K562 (cell line): ENCODE measurements around the gene LIN28B. TPM values are rescaled to one million over a fixed set of nuclear protein-coding genes. Genes with fewer than 3 reads are reported as not detected.
"Not testable (repeated sequence)": the region's sequence is repeated elsewhere in the genome, so short reads cannot be mapped to it uniquely, and the experiment has no call there.

Source experiments
- ATAC-seq: fragments of 200-7000 bp; cut with Tn5 transposase; 3 replicates; pipeline ENCODE4 v1.9.1; 2020; ENCODE audit warnings: moderate library complexity
- BruUV-seq: library from RNA; stranded (reverse); fragments of 400-500 nt; replicated peaks from 2 replicates; lab custom pipeline; 2021; lab: Mats Ljungman, UMichigan
- CTCF ChIA-PET: fragments of 300-600 bp; formaldehyde crosslinking; extraction: SDS; loops from one replicate; lab custom pipeline; 2021; ENCODE audit warnings: low intra/inter-chr PET ratio; lab: Yijun Ruan, JAX
- POLR2A ChIA-PET: fragments of 300-600, 350-650 bp; sonication (Branson Sonifier 250); formaldehyde crosslinking; extraction: SDS; loops from one replicate; lab custom pipeline; 2021; ENCODE audit warnings: antibody characterized with exemption, inconsistent platforms; lab: Yijun Ruan, JAX
- DNase-seq, 4 experiments: peaks; one replicate each; pipeline versions ENCODE4 v3.0.0 to v3.0.0-alpha.2; 2011 to 2018; ENCODE audit warnings: low spot score in 3 of 4, mixed read lengths in 3 of 4; ENCODE audit errors: extremely low read depth in 1 of 4
- FAIRE-seq: peaks from 2 replicates; lab custom pipeline; 2011; peaks lifted over from hg19 to GRCh38; lab: Jason Lieb, UNC
- H2AFZ ChIP-seq: 2 replicates; pipeline ENCODE4 v1.6.0; 2011; ENCODE audit warnings: low read depth, low read length, control low read depth, inconsistent platforms
- H3K27ac ChIP-seq: fragments of 200-600 bp; 3 replicates; pipeline ENCODE4 v1.8.0; 2011; ENCODE audit warnings: low read depth, mild to moderate bottlenecking, control low read depth, inconsistent platforms, low read length, moderate library complexity, mixed read lengths; ENCODE audit errors: extremely low read depth
- H3K27me3 ChIP-seq, 2 experiments: fragments of 300-600 bp in 1 of 2; 2 replicates in 1 of 2; 3 replicates in 1 of 2; pipeline versions ENCODE4 v1.6.0 to v1.8.0; 2011; ENCODE audit warnings: inconsistent platforms in 2 of 2, low read length in 2 of 2, mild to moderate bottlenecking in 1 of 2, mixed read lengths in 1 of 2, moderate library complexity in 1 of 2; ENCODE audit not compliant: control insufficient read depth in 2 of 2, insufficient read depth in 2 of 2
- H3K36me3 ChIP-seq: fragments of 300-600 bp; 3 replicates; pipeline ENCODE4 v1.8.0; 2011; ENCODE audit warnings: mild to moderate bottlenecking, low read length, inconsistent platforms; ENCODE audit not compliant: control insufficient read depth, insufficient read depth
- H3K4me1 ChIP-seq, 2 experiments: fragments of 200-600 bp in 1 of 2; replicated peaks in 1 of 2; 2 replicates in 1 of 2; 3 replicates in 1 of 2; pipeline versions ENCODE4 v1.5.1 to v1.8.0; 2011; ENCODE audit warnings: inconsistent platforms in 2 of 2, low read length in 2 of 2, mild to moderate bottlenecking in 1 of 2, mixed read lengths in 1 of 2, moderate library complexity in 1 of 2; ENCODE audit not compliant: control insufficient read depth in 2 of 2, insufficient read depth in 2 of 2
- H3K4me2 ChIP-seq: 2 replicates; pipeline ENCODE4 v1.6.1; 2011; ENCODE audit warnings: low read length, control low read depth, inconsistent platforms, mixed read lengths; ENCODE audit not compliant: insufficient read depth
- H3K4me3 ChIP-seq: fragments of 200-600 bp; sonication (generic), shearing (Covaris generic); 2 replicates; pipeline ENCODE4 v1.5.1; 2016; ENCODE audit warnings: control low read depth, inconsistent platforms
- H3K79me2 ChIP-seq: fragments of 200-600 bp; 3 replicates; pipeline ENCODE4 v1.8.0; 2011; ENCODE audit warnings: low read length, inconsistent platforms; ENCODE audit not compliant: control insufficient read depth, insufficient read depth
- H3K9ac ChIP-seq, 2 experiments: 2 replicates each; pipeline versions ENCODE4 v1.6.0 to v1.6.1; 2011; ENCODE audit warnings: low read depth in 2 of 2, low read length in 2 of 2, control low read depth in 1 of 2, inconsistent platforms in 1 of 2, mild to moderate bottlenecking in 1 of 2, mixed read lengths in 1 of 2; ENCODE audit not compliant: insufficient read depth in 1 of 2
- H3K9me1 ChIP-seq: one replicate; pipeline ENCODE4 v1.6.0; 2011; ENCODE audit warnings: inconsistent platforms, mild to moderate bottlenecking, low read length, moderate library complexity; ENCODE audit not compliant: control insufficient read depth, insufficient read depth
- H3K9me3 ChIP-seq: replicated peaks from 2 replicates; pipeline ENCODE4 v1.5.1; 2011; ENCODE audit warnings: low read depth, low read length, inconsistent platforms; ENCODE audit not compliant: control insufficient read depth, insufficient read depth
- H4K20me1 ChIP-seq: replicated peaks from 2 replicates; pipeline ENCODE4 v1.6.1; 2011; ENCODE audit warnings: low read length, inconsistent platforms, mixed read lengths; ENCODE audit not compliant: control insufficient read depth, insufficient read depth
- ATF1 ChIP-seq, 2 experiments: fragments of 450-650 bp in 1 of 2; IDR thresholded peaks; 2 replicates each; pipeline ENCODE4 v1.6.1; 2016; ENCODE audit warnings: missing compliant biosample characterization in 1 of 2, missing genetic modification characterization in 1 of 2
- FOXM1 ChIP-seq, 2 experiments: fragments of 450-650 bp in 1 of 2; sonication (generic) in 1 of 2; formaldehyde crosslinking in 1 of 2; IDR thresholded peaks; 2 replicates each; pipeline versions ENCODE4 v1.6.1 to v1.9.0; 2017 to 2022; ENCODE audit warnings: low read depth in 2 of 2, mild to moderate bottlenecking in 2 of 2, missing genetic modification reagents in 1 of 2, moderate library complexity in 1 of 2
- HDAC1 ChIP-seq, 2 experiments: fragments of 450-650 bp; IDR thresholded peaks; 2 replicates each; pipeline ENCODE4 v1.6.1; 2016 to 2017; ENCODE audit warnings: inconsistent platforms in 1 of 2, mild to moderate bottlenecking in 1 of 2, moderate library complexity in 1 of 2
- MNT ChIP-seq, 2 experiments: fragments of 450-650 bp; conservative IDR thresholded peaks; 2 replicates each; pipeline ENCODE4 v1.6.1; 2017; ENCODE audit warnings: mild to moderate bottlenecking in 2 of 2, moderate library complexity in 2 of 2
- PHF8 ChIP-seq: fragments of 200-600 bp; sonication (generic); IDR thresholded peaks from 2 replicates; pipeline ENCODE4 v1.6.1; 2012; ENCODE audit warnings: mixed run types, mild to moderate bottlenecking, inconsistent platforms, low read length, moderate library complexity, borderline replicate concordance
- POLR2AphosphoS5 ChIP-seq: IDR thresholded peaks from 2 replicates; pipeline ENCODE4 v1.6.1; 2011; ENCODE audit warnings: mild to moderate bottlenecking, low read depth, low read length, moderate library complexity; ENCODE audit not compliant: control insufficient read depth, insufficient read depth
- POLR2B ChIP-seq: fragments of 450-650 bp; IDR thresholded peaks from 2 replicates; pipeline ENCODE4 v1.6.1; 2018; ENCODE audit warnings: low read depth; ENCODE audit not compliant: partially characterized antibody
- RBBP5 ChIP-seq: fragments of 200-600 bp; sonication (generic); IDR thresholded peaks from 2 replicates; pipeline ENCODE4 v1.6.1; 2012; ENCODE audit warnings: borderline replicate concordance, mild to moderate bottlenecking, low read length, control low read depth, inconsistent platforms; ENCODE audit not compliant: insufficient read depth, poor library complexity, severe bottlenecking
- RBFOX2 ChIP-seq: fragments of 200-400 bp; formaldehyde crosslinking; IDR thresholded peaks from 2 replicates; pipeline ENCODE4 v1.6.1; 2017; ENCODE audit warnings: low read depth, mild to moderate bottlenecking, low read length, moderate library complexity
- SRF ChIP-seq, 2 experiments: fragments of 250-450, 450-650 bp in 1 of 2; sonication (Bioruptor Pico) in 1 of 2; sonication (generic) in 1 of 2; formaldehyde crosslinking; IDR thresholded peaks; 2 replicates each; pipeline versions ENCODE4 v1.5.0 to v1.5.1; 2020 to 2022; ENCODE audit warnings: mild to moderate bottlenecking in 1 of 2, missing genetic modification reagents in 1 of 2
- SUPT5H ChIP-seq: fragments of 450-650 bp; IDR thresholded peaks from 2 replicates; pipeline ENCODE4 v1.6.1; 2016
- TBP ChIP-seq: optimal IDR thresholded peaks from 2 replicates; pipeline ENCODE3; 2011; ENCODE audit warnings: low read depth, low read length, improper control_type of control experiment
- ZMIZ1 ChIP-seq, 2 experiments: fragments of 150-350 bp in 1 of 2; IDR thresholded peaks; 2 replicates each; pipeline ENCODE4 v1.6.1; 2012 to 2016; ENCODE audit warnings: low read depth in 2 of 2, low read length in 2 of 2, mild to moderate bottlenecking in 1 of 2, moderate library complexity in 1 of 2
- WGBS: fragments of 100-300 bp; shearing (Covaris generic); methylation state at CpG from one replicate; pipeline ENCODE4 v1.1.6; 2016; ENCODE audit warnings: low coverage, mixed read lengths; ENCODE audit not compliant: insufficient coverage; ENCODE audit errors: missing lambda C conversion rate; 5-methylcytosine and 5-hydroxymethylcytosine counted together
- in situ Hi-C: fragments of 300-500 bp; cut with MboI; formaldehyde crosslinking; loops from 4 replicates; pipeline ENCODE4 v1.15.0; 2018; ENCODE audit warnings: inconsistent platforms, mixed read lengths
- intact Hi-C: fragments of 100-400 bp; cut with micrococcal nuclease; formaldehyde crosslinking; loops from 2 replicates; pipeline ENCODE4 v1.14.2; 2022
- polyA plus RNA-seq, 8 experiments: library from polyadenylated mRNA; depleted of rRNA in 4 of 8; stranded (reverse) in 5 of 8; unstranded in 3 of 8; fragments of >200 nt; fragmentation: Nextera tagmentation in 2 of 8; fragmentation: Illumina TruSeq in 1 of 8; extraction: Ambion mirVana in 2 of 8; extraction: Trizol in 1 of 8; gene quantifications; 2 replicates each; pipeline versions ENCODE4 v1.2.1 to v1.2.3, GENCODE V29; 2011 to 2014; ENCODE audit warnings: inconsistent platforms in 1 of 8, missing spikeins in 1 of 8
- total RNA-seq, 7 experiments: library from RNA; depleted of rRNA in 6 of 7; stranded (reverse); fragments of >200 nt in 6 of 7; fragmentation: Illumina TruSeq in 2 of 7; extraction: Trizol in 2 of 7; gene quantifications; 2 replicates each; pipeline versions ENCODE4 v1.2.1 to v1.2.3, GENCODE V29; 2011 to 2021; ENCODE audit warnings: low replicate concordance in 1 of 7

LIN28B gene
- total and polyA plus RNA-seq, 9 of the 15 experiments (the other 6 are each of a cell fraction or from before 2014, with no cell fraction given): 20.9 to 77.3 (median 42.1) TPM

- peak; percentile 51 to 91 (median 62) for DNase-seq
- H3K4me3 ChIP-seq: peak overlapping the region; percentile 45
- TF ChIP-seq ZMIZ1 (IDR thresholded peaks at IDR 0.05; ENCODE audit: low read depth in 2 of 2, low read length in 2 of 2) (peak in 1 of 2 experiments; percentile 12; a peak in 1 of 4 replicates), MNT (conservative IDR thresholded peaks at IDR 0.05) (0 out of 4 replicates have a peak, but pooled peaks have one; percentile 5 to 7), SRF (CRISPR knock-in tag; IDR thresholded peaks at IDR 0.05) (peak in 1 of 2 experiments; percentile 35; a peak in 1 of 4 replicates), RBBP5 (peak; percentile 65), ATF1 (tag; IDR thresholded peaks at IDR 0.05) (peak; percentile 42; the same call in 1 of the 2 replicates), TBP (peak; percentile 25), PHF8 (peak; percentile 39; the same call in 1 of the 2 replicates), SUPT5H (peak; percentile 83), RBFOX2 (peak; percentile 73), POLR2B (peak; percentile 87), POLR2AphosphoS5 (peak; percentile 45; the same call in 1 of the 2 replicates), FOXM1 (IDR thresholded peaks at IDR 0.05; ENCODE audit: low read depth) (0 out of 2 replicates have a peak, but pooled peaks have one; percentile 6), HDAC1 (IDR thresholded peaks at IDR 0.05) (0 out of 4 replicates have a peak, but pooled peaks of 1 of the 2 experiments have one; percentile 20)
- TF ChIP-seq ATF1 (CRISPR knock-in tag; IDR thresholded peaks at IDR 0.05); FOXM1 (CRISPR knock-in tag; IDR thresholded peaks at IDR 0.05; ENCODE audit: low read depth): not testable (repeated sequence)
Observed at GRCh38 chr6:104953400-104954189, 3.3 kb upstream of the LIN28B start.

More at GRCh38 chr6:104953400-104954189, 3.3 kb upstream of the LIN28B start:
- H3K4me1 ChIP-seq, H3K27me3 ChIP-seq, BruUV-seq, H3K36me3 ChIP-seq, H4K20me1 ChIP-seq, in situ Hi-C loops, H3K9me3 ChIP-seq, H3K9me1 ChIP-seq, CTCF ChIA-PET: not testable (repeated sequence)
- POLR2A ChIA-PET: interaction anchor here (0.6 to 0.9 kb wide), 2 partner anchors 16 to 316 kb away, joined by 3 to 4 read pairs; no protein-coding TSS in a partner anchor
- ATAC-seq (peak; percentile 74), FAIRE-seq (peak; percentile 66)
- peak overlapping the region; percentile 83 for H3K4me2 ChIP-seq
- H3K27ac ChIP-seq: peak overlapping the region; percentile 98
- H2AFZ ChIP-seq: peak overlapping the region; percentile 93
- H3K9ac ChIP-seq: peak overlapping the region; percentile 96 to 97
- 0% methylated on average over 22 of the region's 22 CpGs for WGBS
- H3K79me2 ChIP-seq: peaks cover 37% of the 10 kb centered on the region
- intact Hi-C loops: loop anchor here (1.0 kb wide), 1 partner anchor 11 kb away; no protein-coding TSS in a partner anchor
